GM13976 (cell line): ENCODE measurements around the gene CCDC201.

Source experiments
- DNase-seq: peaks from one replicate; pipeline ENCODE4 v3.0.0; 2012; ENCODE audit warnings: low spot score
- in situ Hi-C: fragments of 300-500 bp; cut with MboI; formaldehyde crosslinking; loops from one replicate; pipeline ENCODE4 v1.12.0; 2022; ENCODE audit warnings: low sequenced_read_pairs, mixed read lengths, inconsistent platforms; ENCODE audit not compliant: unreplicated experiment
- TF ChIP-seq, protein P1 (sequence below): IDR thresholded peaks from 2 replicates; pipeline ENCODE4 v1.5.1; 2012; ENCODE audit warnings: borderline replicate concordance, mild to moderate bottlenecking; ENCODE audit not compliant: insufficient read depth; ENCODE audit errors: extremely low read depth, missing control alignments, control extremely low read depth

The CCDC201 gene

DNA sequence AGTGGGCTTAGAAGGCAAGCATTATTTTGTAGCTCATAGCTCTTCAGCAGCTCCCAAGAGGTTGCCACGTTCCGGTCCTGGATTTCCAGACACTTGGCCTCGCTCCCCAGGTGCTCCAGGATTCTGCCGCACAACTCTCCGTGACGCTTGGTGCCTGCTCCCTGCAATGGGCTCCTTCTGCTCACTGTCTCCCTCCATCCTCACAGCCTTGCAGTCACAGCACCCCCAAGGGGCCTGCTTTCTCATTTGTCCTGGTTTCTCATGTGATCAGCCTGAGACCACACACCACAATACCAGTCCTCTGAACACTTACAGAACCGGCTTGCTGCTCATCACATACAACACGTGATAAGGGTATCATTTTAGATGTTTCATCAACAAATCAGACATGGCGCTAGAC lies 38.4 kb upstream of the CCDC201 start:
- in situ Hi-C loops: loop anchor here (25.0 kb wide), 2 partner anchors 1176 to 1276 kb away; no protein-coding TSS in a partner anchor
- DNase-seq: no peak
- TF ChIP-seq, protein P1, sequence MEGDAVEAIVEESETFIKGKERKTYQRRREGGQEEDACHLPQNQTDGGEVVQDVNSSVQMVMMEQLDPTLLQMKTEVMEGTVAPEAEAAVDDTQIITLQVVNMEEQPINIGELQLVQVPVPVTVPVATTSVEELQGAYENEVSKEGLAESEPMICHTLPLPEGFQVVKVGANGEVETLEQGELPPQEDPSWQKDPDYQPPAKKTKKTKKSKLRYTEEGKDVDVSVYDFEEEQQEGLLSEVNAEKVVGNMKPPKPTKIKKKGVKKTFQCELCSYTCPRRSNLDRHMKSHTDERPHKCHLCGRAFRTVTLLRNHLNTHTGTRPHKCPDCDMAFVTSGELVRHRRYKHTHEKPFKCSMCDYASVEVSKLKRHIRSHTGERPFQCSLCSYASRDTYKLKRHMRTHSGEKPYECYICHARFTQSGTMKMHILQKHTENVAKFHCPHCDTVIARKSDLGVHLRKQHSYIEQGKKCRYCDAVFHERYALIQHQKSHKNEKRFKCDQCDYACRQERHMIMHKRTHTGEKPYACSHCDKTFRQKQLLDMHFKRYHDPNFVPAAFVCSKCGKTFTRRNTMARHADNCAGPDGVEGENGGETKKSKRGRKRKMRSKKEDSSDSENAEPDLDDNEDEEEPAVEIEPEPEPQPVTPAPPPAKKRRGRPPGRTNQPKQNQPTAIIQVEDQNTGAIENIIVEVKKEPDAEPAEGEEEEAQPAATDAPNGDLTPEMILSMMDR: no peak

DNA sequence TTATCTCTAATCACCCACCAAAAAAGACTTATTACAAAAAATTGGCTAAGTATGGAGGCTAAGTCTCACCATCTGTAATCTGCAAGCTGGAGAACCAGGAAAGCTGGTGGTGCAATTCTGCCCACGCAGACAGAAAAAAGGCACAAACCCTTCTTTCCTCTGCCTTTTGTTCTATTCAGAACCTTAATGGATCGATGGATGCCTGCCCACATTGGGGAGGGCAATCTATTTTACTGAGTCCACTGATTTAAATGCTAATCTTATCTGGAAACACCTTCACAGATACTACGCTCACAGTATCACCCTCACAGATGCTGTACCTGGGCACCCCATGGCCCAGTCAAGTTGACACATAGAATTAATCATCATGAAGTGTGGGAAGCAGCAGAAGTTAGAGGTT lies 38.0 kb upstream of the CCDC201 start:
- TF ChIP-seq, protein P1: no peak
- in situ Hi-C loops: loop anchor here (25.0 kb wide), 2 partner anchors 1176 to 1276 kb away; no protein-coding TSS in a partner anchor
- no peak for DNase-seq

DNA sequence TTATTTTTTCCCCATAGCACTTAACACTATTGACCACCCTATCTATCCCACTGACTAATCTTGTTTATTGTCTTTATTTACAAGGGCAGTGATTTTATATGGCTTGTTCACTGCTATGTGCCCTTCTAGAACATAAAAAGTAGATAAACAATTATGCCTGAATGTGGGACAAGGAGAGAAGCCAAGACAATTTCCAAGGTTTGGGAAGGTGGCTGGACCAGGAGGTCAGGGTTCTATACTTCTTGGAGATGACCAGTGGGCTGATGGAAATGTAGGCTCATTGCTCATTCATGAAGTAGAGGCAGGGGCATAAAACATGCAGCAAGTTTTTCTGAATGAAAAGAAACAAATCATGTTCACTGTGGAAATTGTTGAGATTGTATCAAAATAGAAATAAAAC lies 36.7 kb upstream of the CCDC201 start:
- TF ChIP-seq, protein P1: no peak
- no peak for DNase-seq
- in situ Hi-C loops: loop anchor here (25.0 kb wide), 2 partner anchors 1178 to 1278 kb away; no protein-coding TSS in a partner anchor

- TF ChIP-seq, protein P1: no peak
- no peak for DNase-seq
- in situ Hi-C loops: loop anchor here (25.0 kb wide), 2 partner anchors 1184 to 1284 kb away; no protein-coding TSS in a partner anchor
Observed at GRCh38 chr7:45902820-45903219, 29.9 kb upstream of the CCDC201 start.

- TF ChIP-seq, protein P1: no peak
- in situ Hi-C loops: loop anchor here (25.0 kb wide), 2 partner anchors 1186 to 1286 kb away; no protein-coding TSS in a partner anchor
- no peak for DNase-seq
Observed at GRCh38 chr7:45901566-45901965, 28.7 kb upstream of the CCDC201 start.

GRCh38 chr7:45898222-45898621 lies 25.3 kb upstream of the CCDC201 start:
- in situ Hi-C loops: no loop called here
- no peak for DNase-seq
- TF ChIP-seq, protein P1: no peak
